Hematopoietic multipotent progenitor cell (in vitro differentiated cells): ENCODE data around the gene FA2H. TPM values are rescaled to one million over a fixed set of nuclear protein-coding genes. Genes with fewer than 3 reads are reported as not detected.
"Not testable (repeated sequence)": the region's sequence is repeated elsewhere in the genome, so short reads cannot be mapped to it uniquely, and the experiment has no call there.

Experiments
- DNase-seq, 3 donors: peaks; one replicate each; pipeline ENCODE4 v3.0.0-alpha.2; 2011 to 2015; ENCODE audit warnings: low read depth in 2 of 3, low spot score in 2 of 3
- total RNA-seq: library from RNA; depleted of rRNA; stranded (reverse); fragments of >200 nt; gene quantifications from one replicate; pipeline ENCODE4 v1.2.3, GENCODE V29; 2012

Gene FA2H
- total RNA-seq, 1 donor: 0.81 TPM

GRCh38 chr16:74770831-74771526 is 3.6 kb downstream of the FA2H start:
- DNase-seq: no peak

DNA sequence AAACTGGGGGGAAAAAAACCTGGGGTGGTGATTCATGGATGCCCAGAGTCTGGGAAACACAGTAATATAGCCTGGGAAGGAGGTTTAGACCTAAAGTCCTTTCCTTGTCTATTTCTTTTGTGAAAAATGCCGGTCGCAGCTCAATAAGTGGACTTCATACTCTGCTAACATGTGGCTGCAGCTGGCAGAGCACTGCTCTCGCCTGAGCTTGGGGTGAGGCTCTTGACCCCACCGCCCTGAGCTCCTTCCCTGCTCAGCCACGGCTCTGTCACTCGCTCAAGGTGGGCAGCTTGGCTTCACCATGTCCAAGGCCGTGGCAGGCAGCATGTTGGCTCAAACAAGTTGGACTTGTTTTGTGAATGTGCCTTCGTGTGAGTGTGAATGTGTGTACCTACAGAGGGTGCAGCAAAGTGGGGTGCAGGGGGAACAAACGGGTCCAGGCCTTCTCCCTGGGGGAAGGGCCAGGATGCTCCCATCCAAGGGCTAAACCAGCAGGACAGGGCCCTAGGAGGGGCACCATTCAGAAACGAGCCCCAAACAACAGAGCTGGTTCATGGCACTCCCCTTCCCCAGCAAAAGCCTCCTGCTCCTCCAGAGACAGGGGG is 4.9 kb downstream of the FA2H start:
- DNase-seq: no peak

DNA sequence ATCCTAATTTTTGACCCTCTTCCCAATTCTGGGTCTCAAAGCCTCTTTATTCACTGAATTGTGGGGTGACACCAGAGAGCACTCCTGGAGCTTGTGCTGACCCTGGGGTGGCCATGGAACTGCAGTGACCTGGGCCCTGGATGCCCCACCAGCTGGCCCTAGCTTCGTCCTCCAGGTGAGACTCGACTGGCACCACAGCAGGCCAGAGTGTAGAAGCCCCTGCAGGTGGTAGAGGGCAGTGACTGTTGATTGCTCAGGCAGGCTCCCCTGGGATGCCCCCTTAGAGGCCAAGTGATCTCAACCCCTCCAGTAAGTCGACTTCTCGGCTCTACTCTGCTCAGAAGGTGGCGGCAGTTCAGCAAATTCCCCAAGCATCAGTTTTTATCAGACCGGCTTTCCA is 6.4 kb downstream of the FA2H start:
- no peak for DNase-seq

- no peak for DNase-seq
Observed at GRCh38 chr16:74767749-74768148, 6.9 kb downstream of the FA2H start.

- DNase-seq: no peak
Observed at GRCh38 chr16:74766729-74767128, 7.9 kb downstream of the FA2H start.

DNA sequence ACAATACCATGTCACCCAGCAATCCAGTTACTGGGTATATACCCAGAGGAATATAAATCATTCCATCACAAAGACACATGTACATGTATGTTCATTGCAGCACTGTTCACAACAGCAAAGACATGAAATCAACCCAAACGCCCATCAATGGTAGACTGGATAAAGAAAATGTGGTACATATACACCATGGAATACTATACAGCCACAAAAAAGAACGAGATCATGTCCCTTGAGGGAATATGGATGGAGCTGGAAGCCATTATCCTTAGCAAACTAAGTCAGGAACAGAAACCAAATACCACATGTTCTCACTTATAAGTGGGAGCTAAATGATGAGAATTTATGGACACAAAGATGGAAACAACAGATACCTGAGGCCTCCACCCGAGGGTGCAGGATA is 10.4 kb downstream of the FA2H start:
- DNase-seq: not testable (repeated sequence)

DNA sequence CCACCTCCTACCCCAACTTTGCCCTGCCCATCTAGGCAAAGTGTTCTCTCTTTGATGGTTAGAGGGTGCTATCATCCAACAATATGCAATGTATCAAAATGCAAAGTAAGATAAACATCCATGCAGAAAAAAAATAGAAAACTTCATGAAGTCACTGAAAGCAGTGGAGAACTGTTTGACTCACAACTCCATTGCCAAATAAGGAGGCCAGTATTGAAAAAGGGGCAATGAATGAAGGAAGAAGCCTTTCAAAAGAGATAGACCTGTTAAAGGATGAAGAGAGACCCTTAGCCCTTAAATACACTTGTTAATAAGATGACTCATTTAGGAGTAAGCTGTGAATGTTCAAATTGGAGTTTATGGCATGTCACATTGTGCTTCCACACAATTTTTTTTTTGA is 13.0 kb downstream of the FA2H start:
- DNase-seq: no peak

DNA sequence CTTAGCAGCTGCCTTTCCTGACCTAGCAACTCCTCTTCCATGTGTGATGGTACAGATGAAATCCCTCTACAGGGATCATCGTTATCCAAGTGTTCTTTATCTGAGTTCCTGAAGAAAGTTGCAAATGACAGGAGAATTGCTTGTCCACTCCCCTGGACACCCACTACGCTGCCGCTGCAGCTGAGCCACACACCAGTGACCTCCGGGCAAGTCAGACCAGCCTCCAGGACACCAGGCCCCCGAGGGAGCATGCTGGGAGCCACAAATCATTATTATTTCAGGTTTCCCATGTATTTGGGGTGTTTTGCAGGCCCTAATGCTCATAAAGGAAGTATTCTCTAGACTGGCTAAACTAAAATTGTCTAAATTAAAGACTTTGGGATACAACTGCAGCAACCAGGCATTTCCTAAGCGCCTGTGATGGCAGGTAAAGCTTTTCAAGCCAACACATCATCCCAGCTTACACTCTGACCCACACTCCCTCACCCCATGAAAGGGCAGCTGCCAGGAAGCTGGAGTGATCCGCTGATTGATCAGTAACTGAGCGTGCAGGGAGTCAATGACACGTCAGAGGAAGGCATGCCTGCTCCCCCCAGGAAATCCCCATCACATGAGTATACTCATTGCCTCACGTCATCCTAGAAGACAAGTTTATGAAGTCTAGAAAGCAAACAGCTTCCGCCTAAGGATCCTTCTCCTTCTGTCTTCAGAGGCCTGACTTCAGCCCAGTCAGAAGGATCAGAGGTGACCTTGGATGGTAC is 14.4 kb downstream of the FA2H start:
- no peak for DNase-seq

GRCh38 chr16:74759564-74759963 is 15.1 kb downstream of the FA2H start:
- no peak for DNase-seq

GRCh38 chr16:74758801-74759200 is 15.8 kb downstream of the FA2H start:
- DNase-seq: no peak

DNA sequence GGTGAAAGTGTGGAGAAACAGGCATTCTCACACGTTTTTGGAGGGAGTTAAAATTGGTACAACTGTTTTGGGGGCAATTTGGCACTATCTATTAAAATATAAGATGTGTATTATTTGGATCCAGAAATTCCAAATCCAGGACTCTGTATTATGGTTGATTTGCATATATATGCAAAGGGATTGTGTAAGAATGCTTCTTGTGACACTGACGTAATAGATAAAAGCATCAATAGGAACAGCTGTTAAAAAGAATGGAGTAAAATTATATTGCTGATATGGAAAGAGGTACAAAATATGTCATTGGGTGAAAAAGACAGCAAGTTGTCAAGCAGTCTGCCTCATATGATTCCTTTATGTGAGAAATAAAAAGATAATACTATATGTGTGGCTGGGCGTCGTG is 17.3 kb downstream of the FA2H start:
- no peak for DNase-seq

GRCh38 chr16:74756203-74756602 is 18.4 kb downstream of the FA2H start:
- no peak for DNase-seq

DNA sequence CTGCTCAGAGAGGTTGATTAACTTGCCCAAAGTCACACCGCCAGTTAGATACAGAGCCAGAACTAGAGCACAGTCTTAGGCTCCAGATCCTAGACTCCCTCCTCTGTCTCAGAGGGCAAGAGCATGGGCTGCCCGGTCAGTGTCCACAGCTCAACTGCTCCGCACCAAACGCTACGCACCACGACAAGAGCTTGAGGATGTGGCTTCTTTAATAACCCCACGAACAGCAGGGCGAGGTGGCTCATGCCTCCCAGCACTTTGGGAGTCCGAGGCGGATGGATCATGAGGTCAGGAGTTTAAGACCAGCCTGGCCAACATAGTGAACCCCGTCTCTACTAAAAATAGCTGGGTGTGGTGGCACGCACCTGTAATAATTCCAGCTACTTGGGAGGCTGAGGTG is 21.4 kb downstream of the FA2H start:
- DNase-seq: no peak

DNA sequence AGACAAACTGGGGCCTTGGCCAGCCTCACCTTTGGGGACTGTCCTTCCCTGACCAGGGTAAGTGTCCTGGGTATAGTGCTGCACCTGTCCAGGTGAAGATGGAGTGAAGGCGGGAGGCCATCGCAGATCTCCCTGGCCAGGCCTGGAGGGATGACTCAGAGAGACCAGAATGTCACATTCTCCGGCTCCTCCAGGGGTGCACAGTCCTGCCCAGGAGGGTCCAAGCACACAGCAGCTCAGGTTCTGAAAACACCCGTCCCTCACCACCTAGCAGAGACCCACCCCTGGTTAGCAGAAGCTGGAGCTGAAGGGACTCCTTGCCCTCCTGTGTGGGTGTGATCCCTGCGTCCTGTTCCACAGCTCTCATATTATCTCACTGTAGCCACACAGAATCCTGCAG is 21.9 kb downstream of the FA2H start:
- no peak for DNase-seq

DNA sequence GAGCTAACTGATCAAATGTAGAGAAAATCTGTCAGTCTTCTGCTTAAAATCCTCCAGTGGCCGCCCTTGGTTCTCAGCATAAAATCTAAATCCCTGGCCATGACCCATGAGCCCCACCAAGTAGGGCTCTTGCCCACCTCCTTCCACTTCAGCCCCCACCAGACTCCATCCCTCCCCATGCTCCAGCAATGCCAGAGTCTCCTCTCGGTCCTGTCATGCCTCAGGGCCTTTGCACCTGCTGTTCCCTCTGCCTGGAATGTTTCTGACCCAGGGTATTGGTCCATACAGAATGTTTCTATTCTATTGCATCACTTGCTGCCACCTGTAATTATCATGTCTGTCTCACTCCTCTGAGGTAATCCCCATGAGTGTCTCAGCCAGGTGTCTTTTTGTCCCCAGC is 22.4 kb downstream of the FA2H start:
- no peak for DNase-seq

DNA sequence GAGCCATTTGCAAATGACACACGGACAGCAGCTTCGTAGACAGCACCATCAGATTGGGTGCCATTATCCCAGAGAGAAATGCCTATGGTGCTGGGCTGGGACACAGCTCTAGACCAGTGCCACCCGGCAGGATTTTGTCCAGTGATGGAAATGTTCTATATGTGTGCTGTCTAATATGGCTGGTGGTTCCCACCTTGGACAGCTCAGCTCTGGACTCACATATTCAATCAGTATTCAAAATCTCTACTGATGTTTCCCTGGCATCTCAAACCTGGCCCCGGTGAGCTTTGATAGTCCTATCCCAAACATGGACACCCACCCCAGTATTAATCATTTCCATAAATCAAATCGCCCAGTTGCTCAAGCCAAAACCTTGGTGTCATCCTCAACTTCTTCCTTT is 23.0 kb downstream of the FA2H start:
- DNase-seq: no peak

- DNase-seq: no peak
Observed at GRCh38 chr16:74749291-74750055, 25.1 kb downstream of the FA2H start.

- no peak for DNase-seq
Observed at GRCh38 chr16:74748616-74749026, 26.0 kb downstream of the FA2H start.

GRCh38 chr16:74747716-74748615 is 26.7 kb downstream of the FA2H start:
- no peak for DNase-seq

DNA sequence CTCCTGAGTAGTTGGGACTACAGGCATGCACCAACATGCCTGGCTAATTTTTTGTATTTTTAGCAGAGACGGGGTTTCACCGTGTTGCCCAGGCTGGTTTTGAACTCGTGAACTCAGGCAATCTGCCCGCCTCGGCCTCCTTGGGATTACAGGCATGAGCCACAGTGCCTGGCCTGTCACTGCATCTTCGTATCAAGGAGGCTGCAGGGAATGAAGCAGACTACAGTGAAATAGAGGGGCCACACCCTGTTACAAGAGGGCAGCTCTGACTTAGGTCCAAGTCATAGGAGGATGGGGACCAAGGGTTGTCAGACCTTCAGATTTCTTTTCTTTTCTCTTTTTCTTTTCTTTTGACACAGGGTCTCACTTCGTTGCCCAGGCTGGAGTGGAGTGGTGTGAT is 28.7 kb downstream of the FA2H start:
- DNase-seq: no peak
